GM18505 (cell line): ENCODE measurements around the gene SIGLEC6.
"Not testable (repeated sequence)": the region's sequence is repeated elsewhere in the genome, so short reads cannot be mapped to it uniquely, and the experiment has no call there.

Experiments
- ATAC-seq: cut with Tn5 transposase; IDR thresholded peaks from one replicate; pipeline ENCODE4 v1.9.1; 2021; ENCODE audit not compliant: unreplicated experiment
- POLR2A ChIP-seq: IDR thresholded peaks from 4 replicates; pipeline ENCODE4 v1.6.1; 2011; ENCODE audit warnings: borderline replicate concordance; ENCODE audit not compliant: insufficient read depth, insufficient read length; ENCODE audit errors: extremely low read depth

Gene SIGLEC6

GRCh38 chr19:51508059-51508733 lies 23.3 kb downstream of the SIGLEC6 start:
- no peak for ATAC-seq
- TF ChIP-seq POLR2A: no peak

- no peak for ATAC-seq
- no peak for TF ChIP-seq POLR2A
Observed at GRCh38 chr19:51507640-51508058, 23.8 kb downstream of the SIGLEC6 start.

- no peak for ATAC-seq
Observed at GRCh38 chr19:51507192-51507591, 24.3 kb downstream of the SIGLEC6 start.

GRCh38 chr19:51505904-51506303 lies 25.6 kb downstream of the SIGLEC6 start:
- no peak for TF ChIP-seq POLR2A
- ATAC-seq: no peak

More at GRCh38 chr19:51507192-51507591, 24.3 kb downstream of the SIGLEC6 start:
- TF ChIP-seq POLR2A: no peak

- no peak for TF ChIP-seq POLR2A
- no peak for ATAC-seq
Observed at GRCh38 chr19:51503896-51504295, 27.6 kb downstream of the SIGLEC6 start.

- ATAC-seq: no peak
- no peak for TF ChIP-seq POLR2A
Observed at GRCh38 chr19:51503286-51503817, 28.1 kb downstream of the SIGLEC6 start.

GRCh38 chr19:51501594-51502263 lies 29.7 kb downstream of the SIGLEC6 start, which contains the start of gene SIGLEC12:
Gene SIGLEC12, minus strand, starts transcription at chr19:51501800. Its CDS starts 67 bp downstream, at chr19:51501733.
- ATAC-seq: no peak
- TF ChIP-seq POLR2A: no peak

- ATAC-seq: not testable (repeated sequence)
Observed at GRCh38 chr19:51500931-51501330, 30.5 kb downstream of the SIGLEC6 start.

- no peak for TF ChIP-seq POLR2A
- no peak for ATAC-seq
Observed at GRCh38 chr19:51497666-51498065, 33.8 kb downstream of the SIGLEC6 start.

GRCh38 chr19:51493776-51494175 lies 37.7 kb downstream of the SIGLEC6 start:
- no peak for TF ChIP-seq POLR2A
- no peak for ATAC-seq

GRCh38 chr19:51491586-51491985 lies 39.9 kb downstream of the SIGLEC6 start:
- no peak for TF ChIP-seq POLR2A
- ATAC-seq: no peak

GRCh38 chr19:51490676-51491075 lies 40.8 kb downstream of the SIGLEC6 start:
- no peak for TF ChIP-seq POLR2A
- no peak for ATAC-seq

- no peak for ATAC-seq
- TF ChIP-seq POLR2A: no peak
Observed at GRCh38 chr19:51489113-51489512, 42.4 kb downstream of the SIGLEC6 start.

GRCh38 chr19:51488491-51488890 lies 43.0 kb downstream of the SIGLEC6 start:
- no peak for TF ChIP-seq POLR2A
- ATAC-seq: no peak
